ENCODE results near the gene MYH14. TPM values are rescaled to one million over a fixed set of nuclear protein-coding genes. Genes with fewer than 3 reads are reported as not detected.

Gene MYH14
- total RNA-seq, 1 experiment from 2014 or later, result 0.84 TPM

GRCh38 chr19:50214699-50215543, 11.5 kb downstream of the MYH14 start:
- no peak for TF ChIP-seq CTCF (conservative IDR thresholded peaks at IDR 0.05; ENCODE audit: low read depth, low read length)
- no peak for TF ChIP-seq EZH2 (IDR thresholded peaks at IDR 0.05; ENCODE audit: borderline replicate concordance, low read depth, low read length, poor library complexity, severe bottlenecking)
- intact Hi-C loops (cut with micrococcal nuclease; ENCODE audit: unreplicated experiment), result no loop called here
- Histone ChIP-seq H3K4me1 (ENCODE audit: insufficient read depth, low read length, poor library complexity, severe bottlenecking) (no peaks in the 10 kb centered on the region), H3K36me3 (ENCODE audit: insufficient read depth, low read length, poor library complexity, severe bottlenecking) (no peaks in the 10 kb centered on the region), H3K27ac (ENCODE audit: low read depth, low read length, poor library complexity, severe bottlenecking) (no peak overlapping the region), H3K9me3 (ENCODE audit: low read depth, low read length, poor library complexity, severe bottlenecking) (no peaks in the 10 kb centered on the region), H3K27me3 (replicated peaks; ENCODE audit: insufficient read depth, low read depth, low read length, poor library complexity) (no peaks in the 10 kb centered on the region), H3K4me3 (ENCODE audit: low read depth, low read length, poor library complexity, severe bottlenecking) (no peak overlapping the region)
- no TSS peak for BruUV-seq (replicated peaks)
- CTCF ChIA-PET, result interaction anchor here (0.7 kb wide), 1 partner anchor 38 kb away, joined by 5 read pairs; no protein-coding TSS in a partner anchor
- no peak for DNase-seq (ENCODE audit: low spot score)
- POLR2A ChIA-PET (ENCODE audit: low non-redundant PET), result no interaction called here

GRCh38 chr19:50215820-50216219, 12.4 kb downstream of the MYH14 start:
- Histone ChIP-seq H3K4me3 (ENCODE audit: low read depth, low read length, poor library complexity, severe bottlenecking) (no peak overlapping the region), H3K27me3 (replicated peaks; ENCODE audit: insufficient read depth, low read depth, low read length, poor library complexity) (no peaks in the 10 kb centered on the region), H3K4me1 (ENCODE audit: insufficient read depth, low read length, poor library complexity, severe bottlenecking) (no peaks in the 10 kb centered on the region), H3K9me3 (ENCODE audit: low read depth, low read length, poor library complexity, severe bottlenecking) (no peaks in the 10 kb centered on the region), H3K36me3 (ENCODE audit: insufficient read depth, low read length, poor library complexity, severe bottlenecking) (no peaks in the 10 kb centered on the region), H3K27ac (ENCODE audit: low read depth, low read length, poor library complexity, severe bottlenecking) (no peak overlapping the region)
- TF ChIP-seq CTCF (conservative IDR thresholded peaks at IDR 0.05; ENCODE audit: low read depth, low read length) (no peak), EZH2 (IDR thresholded peaks at IDR 0.05; ENCODE audit: borderline replicate concordance, low read depth, low read length, poor library complexity, severe bottlenecking) (no peak)
- no peak for DNase-seq (ENCODE audit: low spot score)
- POLR2A ChIA-PET (ENCODE audit: low non-redundant PET), result no interaction called here
- BruUV-seq (replicated peaks), result no TSS peak
- CTCF ChIA-PET, result no interaction called here
- intact Hi-C loops (cut with micrococcal nuclease; ENCODE audit: unreplicated experiment), result no loop called here

- ChIA-PET CTCF (no interaction called here), POLR2A (ENCODE audit: low non-redundant PET) (no interaction called here)
- no peak overlapping the region for H3K4me3 ChIP-seq (ENCODE audit: low read depth, low read length, poor library complexity, severe bottlenecking)
- intact Hi-C loops (cut with micrococcal nuclease; ENCODE audit: unreplicated experiment), result no loop called here
- H3K4me1 ChIP-seq (ENCODE audit: insufficient read depth, low read length, poor library complexity, severe bottlenecking), result no peaks in the 10 kb centered on the region
- no TSS peak for BruUV-seq (replicated peaks)
- H3K27me3 ChIP-seq (replicated peaks; ENCODE audit: insufficient read depth, low read depth, low read length, poor library complexity), result no peaks in the 10 kb centered on the region
- TF ChIP-seq EZH2 (IDR thresholded peaks at IDR 0.05; ENCODE audit: borderline replicate concordance, low read depth, low read length, poor library complexity, severe bottlenecking), result no peak
- TF ChIP-seq CTCF (conservative IDR thresholded peaks at IDR 0.05; ENCODE audit: low read depth, low read length), result no peak
- H3K9me3 ChIP-seq (ENCODE audit: low read depth, low read length, poor library complexity, severe bottlenecking), result peaks cover 4% of the 10 kb centered on the region
- no peak for DNase-seq (ENCODE audit: low spot score)
- no peak overlapping the region for H3K27ac ChIP-seq (ENCODE audit: low read depth, low read length, poor library complexity, severe bottlenecking)
- no peaks in the 10 kb centered on the region for H3K36me3 ChIP-seq (ENCODE audit: insufficient read depth, low read length, poor library complexity, severe bottlenecking)
These were observed 17.7 kb downstream of the MYH14 start for GRCh38 chr19:50221087-50221486.

Data from A673 (cell line).